ENCODE results near the gene TSPAN6.

Gene TSPAN6

DNA sequence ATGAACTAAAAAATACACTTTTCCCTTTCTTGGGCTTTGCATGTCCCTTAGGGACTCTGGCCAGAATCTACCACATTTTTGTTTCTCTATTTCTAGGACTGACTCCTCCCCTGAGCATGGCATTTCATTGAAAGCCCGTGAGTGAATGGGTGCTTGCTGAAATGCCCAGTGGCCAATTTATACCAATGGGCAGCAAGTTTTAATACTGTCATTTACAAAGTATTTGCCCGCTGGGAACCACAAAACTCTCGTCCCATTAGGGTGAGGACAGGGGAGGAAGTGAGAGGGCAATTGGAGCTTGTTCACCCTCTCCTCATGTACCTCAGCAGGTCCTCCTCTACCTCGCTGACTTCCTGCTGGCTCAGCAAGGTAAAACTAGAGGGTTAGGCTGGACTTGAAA, 8.5 kb upstream of the TSPAN6 start:
- H3K27ac ChIP-seq: no peak overlapping the region
- H3K27me3 ChIP-seq (ENCODE audit: insufficient read depth, low read depth, severe bottlenecking): no peaks in the 10 kb centered on the region
- DNase-seq: no peak

DNA sequence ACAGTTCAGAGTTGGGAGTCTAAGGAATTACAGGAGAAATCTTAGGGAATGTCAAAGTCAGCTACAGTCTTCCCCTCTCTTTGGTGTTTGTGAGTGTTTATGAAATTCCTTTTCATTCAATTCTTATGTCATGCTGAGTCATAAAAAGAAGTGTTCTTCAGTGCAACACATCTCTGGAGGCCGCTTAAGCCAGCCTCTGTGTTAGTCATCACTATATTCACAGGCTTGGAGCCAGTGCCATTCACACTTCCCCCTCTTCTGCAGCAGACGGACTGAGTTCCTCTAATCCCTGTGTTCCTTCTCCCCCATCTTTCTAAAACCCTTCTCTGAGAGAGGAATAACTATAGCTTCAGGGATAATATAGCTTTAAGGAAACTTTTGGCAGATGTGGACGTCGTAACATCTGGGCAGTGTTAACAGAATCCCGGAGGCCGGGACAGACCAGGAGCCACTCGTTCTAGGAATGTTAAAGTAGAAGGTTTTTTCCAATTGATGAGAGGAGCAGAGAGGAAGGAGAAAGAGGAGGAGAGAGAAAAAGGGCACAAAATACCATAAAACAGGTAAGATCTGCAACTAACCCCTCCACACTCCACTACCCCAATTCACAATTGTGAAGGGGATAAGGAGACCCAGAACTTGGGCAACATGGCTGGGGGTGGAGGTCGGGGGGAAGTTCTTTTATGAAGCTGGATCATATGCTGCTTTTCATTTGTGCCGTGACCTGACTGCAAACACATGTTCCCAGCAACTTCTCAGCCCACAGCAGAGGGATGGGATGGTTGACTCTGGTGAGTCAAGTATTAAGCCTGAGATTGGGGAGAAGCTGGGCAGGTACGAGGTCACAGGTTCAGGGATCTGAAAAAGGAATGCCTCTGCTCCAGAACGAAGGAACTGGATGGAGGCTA, 7.6 kb upstream of the TSPAN6 start, which contains the start of gene SRPX2:
TSS of gene SRPX2 (plus strand) at position 244 of the 905 bp plus-strand sequence. CDS start 2,124 bp downstream, outside the sequence.
- DNase-seq: no peak
- no peaks in the 10 kb centered on the region for H3K9me3 ChIP-seq (ENCODE audit: severe bottlenecking)
- H3K27ac ChIP-seq: no peak within 1 kb of the TSS
- no peaks in the 10 kb centered on the region for H3K27me3 ChIP-seq (ENCODE audit: insufficient read depth, low read depth, severe bottlenecking)
- H3K4me3 ChIP-seq (ENCODE audit: low read depth, low read length): no peak within 1 kb of the TSS
- H3K36me3 ChIP-seq: no peaks in the 10 kb centered on the region
- TF ChIP-seq, protein P1, sequence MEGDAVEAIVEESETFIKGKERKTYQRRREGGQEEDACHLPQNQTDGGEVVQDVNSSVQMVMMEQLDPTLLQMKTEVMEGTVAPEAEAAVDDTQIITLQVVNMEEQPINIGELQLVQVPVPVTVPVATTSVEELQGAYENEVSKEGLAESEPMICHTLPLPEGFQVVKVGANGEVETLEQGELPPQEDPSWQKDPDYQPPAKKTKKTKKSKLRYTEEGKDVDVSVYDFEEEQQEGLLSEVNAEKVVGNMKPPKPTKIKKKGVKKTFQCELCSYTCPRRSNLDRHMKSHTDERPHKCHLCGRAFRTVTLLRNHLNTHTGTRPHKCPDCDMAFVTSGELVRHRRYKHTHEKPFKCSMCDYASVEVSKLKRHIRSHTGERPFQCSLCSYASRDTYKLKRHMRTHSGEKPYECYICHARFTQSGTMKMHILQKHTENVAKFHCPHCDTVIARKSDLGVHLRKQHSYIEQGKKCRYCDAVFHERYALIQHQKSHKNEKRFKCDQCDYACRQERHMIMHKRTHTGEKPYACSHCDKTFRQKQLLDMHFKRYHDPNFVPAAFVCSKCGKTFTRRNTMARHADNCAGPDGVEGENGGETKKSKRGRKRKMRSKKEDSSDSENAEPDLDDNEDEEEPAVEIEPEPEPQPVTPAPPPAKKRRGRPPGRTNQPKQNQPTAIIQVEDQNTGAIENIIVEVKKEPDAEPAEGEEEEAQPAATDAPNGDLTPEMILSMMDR (IDR thresholded peaks at IDR 0.05; ENCODE audit: low read depth, low read length): no peak

More for the DNA sequence above, 8.5 kb upstream of the TSPAN6 start:
- H3K36me3 ChIP-seq: no peaks in the 10 kb centered on the region
- no peaks in the 10 kb centered on the region for H3K9me3 ChIP-seq (ENCODE audit: severe bottlenecking)
- TF ChIP-seq, protein P1 (IDR thresholded peaks at IDR 0.05; ENCODE audit: low read depth, low read length): no peak
- H3K4me3 ChIP-seq (ENCODE audit: low read depth, low read length): no peak overlapping the region

DNA sequence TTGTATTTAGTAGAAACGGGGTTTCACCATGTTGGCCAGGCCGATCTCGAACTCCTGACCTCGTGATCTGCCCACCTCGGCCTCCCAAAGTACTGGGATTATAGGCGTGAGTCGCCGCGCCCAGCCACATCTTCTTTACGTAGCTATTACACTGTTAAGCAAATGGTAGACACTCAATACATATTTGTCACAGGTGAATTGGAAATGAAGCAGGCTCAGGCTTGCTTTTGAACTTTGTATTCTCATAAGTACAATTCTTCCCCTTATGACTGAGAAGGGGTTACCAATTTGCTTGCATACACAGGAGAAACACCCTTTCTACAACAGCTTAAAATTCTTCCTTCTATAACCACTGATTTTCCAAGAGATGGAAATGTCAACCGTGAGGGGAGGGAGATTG, 6.6 kb upstream of the TSPAN6 start:
- no peak for DNase-seq
- H3K27me3 ChIP-seq (ENCODE audit: insufficient read depth, low read depth, severe bottlenecking): no peaks in the 10 kb centered on the region
- TF ChIP-seq, protein P1 (IDR thresholded peaks at IDR 0.05; ENCODE audit: low read depth, low read length): no peak
- no peak overlapping the region for H3K27ac ChIP-seq
- no peaks in the 10 kb centered on the region for H3K9me3 ChIP-seq (ENCODE audit: severe bottlenecking)
- no peaks in the 10 kb centered on the region for H3K36me3 ChIP-seq
- H3K4me3 ChIP-seq (ENCODE audit: low read depth, low read length): no peak overlapping the region

DNA sequence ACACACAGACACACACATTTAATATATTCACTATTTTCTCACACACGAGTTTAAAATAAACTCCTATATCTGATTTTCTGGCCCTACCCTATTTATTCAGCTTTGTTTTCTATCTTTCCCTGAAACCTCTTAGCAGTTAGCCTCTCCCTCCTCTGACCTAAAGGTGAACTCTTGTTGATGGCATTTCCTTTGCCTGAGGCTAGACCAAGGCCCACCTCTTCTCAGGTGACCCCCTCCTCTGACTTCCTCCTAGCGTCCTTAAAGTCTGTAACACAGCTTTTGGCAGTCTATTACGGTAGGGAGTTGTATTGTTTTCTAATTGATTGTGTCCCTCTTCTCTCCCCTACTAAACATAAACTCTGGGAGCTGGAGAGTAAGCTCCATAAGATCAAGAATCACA, 5.7 kb upstream of the TSPAN6 start:
- TF ChIP-seq, protein P1 (IDR thresholded peaks at IDR 0.05; ENCODE audit: low read depth, low read length): no peak
- H3K27ac ChIP-seq: no peak overlapping the region
- no peak overlapping the region for H3K4me3 ChIP-seq (ENCODE audit: low read depth, low read length)
- no peak for DNase-seq
- H3K27me3 ChIP-seq (ENCODE audit: insufficient read depth, low read depth, severe bottlenecking): no peaks in the 10 kb centered on the region
- H3K36me3 ChIP-seq: no peaks in the 10 kb centered on the region
- no peaks in the 10 kb centered on the region for H3K9me3 ChIP-seq (ENCODE audit: severe bottlenecking)

DNA sequence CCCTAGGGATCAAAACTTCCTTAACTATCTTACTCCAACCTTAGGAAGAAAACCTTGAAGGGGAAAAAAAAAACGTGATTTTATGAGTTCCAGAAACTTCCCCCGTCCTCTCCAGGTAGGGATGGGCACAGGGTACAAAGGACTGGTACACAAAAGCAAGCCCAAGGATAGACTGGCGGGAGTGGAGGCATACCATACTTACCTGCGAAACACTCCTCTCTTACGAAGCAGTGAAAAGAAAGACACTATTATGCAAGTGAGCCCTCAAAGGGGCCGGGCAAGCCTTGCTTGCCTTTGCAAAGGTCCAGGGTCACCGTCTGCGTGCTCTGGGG, 651 bp downstream of the TSPAN6 start:
- H3K9me3 ChIP-seq (ENCODE audit: severe bottlenecking): no peaks in the 10 kb centered on the region
- H3K27me3 ChIP-seq (ENCODE audit: insufficient read depth, low read depth, severe bottlenecking): peaks cover 6% of the 10 kb centered on the region
- no peak for DNase-seq
- peak overlapping the region; percentile 58 for H3K4me3 ChIP-seq (ENCODE audit: low read depth, low read length)
- H3K36me3 ChIP-seq: peaks cover 3% of the 10 kb centered on the region
- peak overlapping the region; percentile 76 for H3K27ac ChIP-seq
- TF ChIP-seq, protein P1 (IDR thresholded peaks at IDR 0.05; ENCODE audit: low read depth, low read length): no peak

Measured in WERI-Rb-1 (cell line).